HEK293T (cell line): ENCODE results near the gene CPT1A.

ENCODE experiments used
- CTCF ChIA-PET: fragments of 350-600 bp; formaldehyde crosslinking; extraction: SDS; loops from one replicate; lab custom pipeline; 2021; ENCODE audit warnings: antibody characterized with exemption, inconsistent platforms; lab: Yijun Ruan, JAX
- POLR2A ChIA-PET: fragments of 350-600 bp; formaldehyde crosslinking; extraction: SDS; loops from one replicate; lab custom pipeline; 2020; ENCODE audit warnings: antibody characterized with exemption, inconsistent platforms; lab: Yijun Ruan, JAX
- DNase-seq: peaks from one replicate; pipeline ENCODE4 v3.0.0; 2012; ENCODE audit warnings: mixed read lengths; ENCODE audit errors: extremely low spot score
- ARNT ChIP-seq: fragments of 450-650 bp; IDR thresholded peaks from 2 replicates; pipeline ENCODE4 v1.6.1; 2017; ENCODE audit warnings: mild to moderate bottlenecking
- BHLHE40 ChIP-seq: fragments of 450-650 bp; IDR thresholded peaks from 2 replicates; pipeline ENCODE4 v1.6.1; 2016; ENCODE audit warnings: mild to moderate bottlenecking, moderate library complexity, borderline replicate concordance
- CTBP1 ChIP-seq: fragments of 450-650 bp; IDR thresholded peaks from 2 replicates; pipeline ENCODE4 v1.6.1; 2016; ENCODE audit warnings: borderline replicate concordance
- ELF4 ChIP-seq: fragments of 450-650 bp; IDR thresholded peaks from 2 replicates; pipeline ENCODE4 v1.6.1; 2017; ENCODE audit warnings: antibody characterized with exemption
- FOXA1 ChIP-seq: fragments of 450-650 bp; IDR thresholded peaks from 2 replicates; pipeline ENCODE4 v1.6.1; 2016; ENCODE audit warnings: mild to moderate bottlenecking
- FOXK2 ChIP-seq: fragments of 450-650 bp; IDR thresholded peaks from 2 replicates; pipeline ENCODE4 v1.6.1; 2016; ENCODE audit warnings: mild to moderate bottlenecking
- FOXM1 ChIP-seq: fragments of 450-650 bp; IDR thresholded peaks from 2 replicates; pipeline ENCODE4 v1.6.1; 2017; ENCODE audit warnings: mild to moderate bottlenecking, borderline replicate concordance
- HDGF ChIP-seq: fragments of 450-650 bp; IDR thresholded peaks from 2 replicates; pipeline ENCODE4 v1.6.1; 2017; ENCODE audit warnings: antibody characterized with exemption, borderline replicate concordance
- L3MBTL2 ChIP-seq: fragments of 450-650 bp; conservative IDR thresholded peaks from 2 replicates; pipeline ENCODE4 v1.6.1; 2016; ENCODE audit warnings: mild to moderate bottlenecking
- LEF1 ChIP-seq: fragments of 450-650 bp; IDR thresholded peaks from 2 replicates; pipeline ENCODE4 v1.6.1; 2017; ENCODE audit warnings: mild to moderate bottlenecking, borderline replicate concordance
- NFRKB ChIP-seq: fragments of 450-650 bp; IDR thresholded peaks from 2 replicates; pipeline ENCODE4 v1.6.1; 2016; ENCODE audit warnings: mild to moderate bottlenecking, moderate library complexity
- SP1 ChIP-seq: fragments of 450-650 bp; IDR thresholded peaks from 2 replicates; pipeline ENCODE4 v1.6.1; 2017
- SUZ12 ChIP-seq: fragments of 450-650 bp; IDR thresholded peaks from 2 replicates; pipeline ENCODE4 v1.6.1; 2016; ENCODE audit warnings: mild to moderate bottlenecking
- TARDBP ChIP-seq: fragments of 450-650 bp; IDR thresholded peaks from 2 replicates; pipeline ENCODE4 v1.6.1; 2016
- ZNF384 ChIP-seq: fragments of 450-650 bp; IDR thresholded peaks from 2 replicates; pipeline ENCODE4 v1.6.1; 2016
- TF ChIP-seq, protein P1 (sequence below): fragments of 450-650 bp; IDR thresholded peaks from 2 replicates; pipeline ENCODE4 v1.6.1; 2016

The CPT1A gene

DNA sequence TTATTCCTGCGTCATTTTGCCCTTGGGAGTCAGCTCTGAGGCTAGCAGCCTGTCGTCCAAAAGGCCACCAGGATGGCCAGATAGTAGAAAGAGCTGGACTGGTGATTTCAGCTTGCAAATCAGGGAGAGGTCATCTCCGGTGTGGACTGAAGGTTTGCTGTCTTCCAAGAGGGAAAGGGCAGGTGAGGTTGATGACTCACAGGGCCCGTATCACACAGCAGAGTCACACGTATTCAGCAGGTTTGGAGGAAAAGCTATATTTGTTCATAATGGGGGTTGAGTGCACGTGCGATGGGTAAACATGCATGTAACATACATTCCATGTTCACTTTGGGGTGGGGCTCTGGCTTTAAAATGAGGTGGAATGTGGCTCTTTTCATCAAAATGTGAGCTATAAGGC, 36.3 kb upstream of the CPT1A start:
- DNase-seq, result no peak
- ChIA-PET POLR2A (interaction anchor here (0.6 kb wide), 1 partner anchor 26 kb away, joined by 3 read pairs; the partner anchor contains the start of gene IGHMBP2), CTCF (no interaction called here)
- TF ChIP-seq TARDBP, result no peak
- no peak for TF ChIP-seq FOXA1
- no peak for TF ChIP-seq LEF1
- no peak for TF ChIP-seq FOXK2
- TF ChIP-seq ELF4, result no peak
- no peak for TF ChIP-seq CTBP1
- no peak for TF ChIP-seq SUZ12
- no peak for TF ChIP-seq ZNF384
- TF ChIP-seq BHLHE40, result no peak
- no peak for TF ChIP-seq NFRKB
- no peak for TF ChIP-seq HDGF
- TF ChIP-seq, protein P1, sequence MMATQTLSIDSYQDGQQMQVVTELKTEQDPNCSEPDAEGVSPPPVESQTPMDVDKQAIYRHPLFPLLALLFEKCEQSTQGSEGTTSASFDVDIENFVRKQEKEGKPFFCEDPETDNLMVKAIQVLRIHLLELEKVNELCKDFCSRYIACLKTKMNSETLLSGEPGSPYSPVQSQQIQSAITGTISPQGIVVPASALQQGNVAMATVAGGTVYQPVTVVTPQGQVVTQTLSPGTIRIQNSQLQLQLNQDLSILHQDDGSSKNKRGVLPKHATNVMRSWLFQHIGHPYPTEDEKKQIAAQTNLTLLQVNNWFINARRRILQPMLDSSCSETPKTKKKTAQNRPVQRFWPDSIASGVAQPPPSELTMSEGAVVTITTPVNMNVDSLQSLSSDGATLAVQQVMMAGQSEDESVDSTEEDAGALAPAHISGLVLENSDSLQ, result no peak
- no peak for TF ChIP-seq ARNT
- no peak for TF ChIP-seq FOXM1
- TF ChIP-seq L3MBTL2, result no peak
- no peak for TF ChIP-seq SP1

- CTCF ChIA-PET, result no interaction called here
- POLR2A ChIA-PET, result no interaction called here
- DNase-seq, result no peak
- no peak for TF ChIP-seq ZNF384
- TF ChIP-seq SUZ12, result no peak
- no peak for TF ChIP-seq FOXM1
- TF ChIP-seq BHLHE40, result no peak
- no peak for TF ChIP-seq FOXK2
- no peak for TF ChIP-seq L3MBTL2
- TF ChIP-seq FOXA1, result no peak
- TF ChIP-seq SP1, result no peak
- no peak for TF ChIP-seq TARDBP
- TF ChIP-seq HDGF, result no peak
- TF ChIP-seq, protein P1, result no peak
- TF ChIP-seq LEF1, result no peak
- no peak for TF ChIP-seq ARNT
- no peak for TF ChIP-seq ELF4
- no peak for TF ChIP-seq CTBP1
- TF ChIP-seq NFRKB, result no peak
Observed at GRCh38 chr11:68872216-68873003, 30.7 kb upstream of the CPT1A start.

DNA sequence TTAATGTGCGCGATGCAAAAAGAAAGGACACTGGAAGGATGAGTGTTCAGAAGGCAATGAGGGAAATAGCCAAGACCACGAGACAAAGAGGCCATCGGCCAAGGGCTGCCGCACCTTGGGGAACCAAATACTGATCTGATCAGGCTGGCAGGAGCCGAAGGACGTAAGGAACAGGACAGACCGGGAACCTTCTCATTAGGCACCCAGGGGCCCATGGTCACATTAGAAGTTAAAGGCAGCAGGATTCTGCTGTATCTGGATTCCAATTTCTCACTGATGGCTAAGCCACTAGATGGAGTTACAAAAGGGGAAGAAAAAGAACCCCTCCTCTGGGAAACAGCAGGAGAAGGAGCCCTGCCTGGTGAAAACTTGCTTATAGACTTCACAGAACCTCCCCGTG, 28.8 kb upstream of the CPT1A start:
- CTCF ChIA-PET, result no interaction called here
- POLR2A ChIA-PET, result no interaction called here
- no peak for DNase-seq
- TF ChIP-seq ZNF384 (no peak), FOXM1 (no peak), ARNT (no peak), ELF4 (no peak), LEF1 (no peak), BHLHE40 (no peak), CTBP1 (no peak), SP1 (no peak), SUZ12 (no peak), L3MBTL2 (no peak), HDGF (no peak), TARDBP (no peak), FOXK2 (no peak), FOXA1 (no peak), NFRKB (no peak)
- TF ChIP-seq, protein P1, result no peak

DNA sequence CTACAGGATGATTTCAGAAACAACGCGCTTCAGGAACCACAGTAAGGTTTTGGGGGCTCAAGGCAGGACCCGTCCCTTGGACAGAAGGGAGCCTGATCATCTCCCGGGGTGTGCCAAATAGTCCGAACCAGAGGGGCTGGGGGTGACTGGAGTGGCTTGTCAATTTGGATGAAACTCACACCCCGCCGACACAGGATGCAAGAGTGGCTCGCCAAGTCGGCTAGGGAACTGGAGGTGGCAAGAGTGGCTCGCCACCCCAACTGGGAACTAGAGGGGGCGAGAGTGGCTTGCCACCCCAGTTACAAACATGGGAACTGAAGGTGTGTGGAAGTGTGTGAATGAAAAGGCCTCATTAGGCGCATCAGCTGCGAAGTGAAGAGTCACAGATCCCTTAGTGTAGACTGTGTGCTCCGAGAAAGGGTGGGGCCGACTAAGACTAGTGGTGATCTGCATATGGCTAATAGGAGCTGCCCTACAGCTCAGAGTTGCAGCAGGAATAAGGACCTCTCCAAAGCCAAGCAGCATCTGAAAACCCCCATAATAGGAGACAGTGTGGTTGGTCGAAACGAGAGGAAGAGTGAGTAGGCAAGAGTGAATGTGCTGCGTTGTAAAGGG, 26.6 kb upstream of the CPT1A start:
- ChIA-PET CTCF (no interaction called here), POLR2A (no interaction called here)
- TF ChIP-seq TARDBP, result no peak
- TF ChIP-seq ELF4, result no peak
- TF ChIP-seq FOXA1, result no peak
- TF ChIP-seq FOXK2, result no peak
- no peak for TF ChIP-seq LEF1
- no peak for TF ChIP-seq BHLHE40
- TF ChIP-seq CTBP1, result no peak
- TF ChIP-seq HDGF, result no peak
- TF ChIP-seq ZNF384, result no peak
- TF ChIP-seq FOXM1, result no peak
- no peak for TF ChIP-seq L3MBTL2
- no peak for TF ChIP-seq ARNT
- TF ChIP-seq, protein P1, result no peak
- TF ChIP-seq SUZ12, result no peak
- TF ChIP-seq SP1, result no peak
- no peak for TF ChIP-seq NFRKB
- no peak for DNase-seq

- CTCF ChIA-PET, result no interaction called here
- DNase-seq, result no peak
- TF ChIP-seq FOXM1, result no peak
- TF ChIP-seq LEF1, result no peak
- TF ChIP-seq, protein P1, result no peak
- no peak for TF ChIP-seq ZNF384
- no peak for TF ChIP-seq L3MBTL2
- no peak for TF ChIP-seq SP1
- TF ChIP-seq FOXA1, result no peak
- no peak for TF ChIP-seq FOXK2
- no peak for TF ChIP-seq BHLHE40
- TF ChIP-seq ELF4, result no peak
- no peak for TF ChIP-seq CTBP1
- no peak for TF ChIP-seq TARDBP
- no peak for TF ChIP-seq NFRKB
- no peak for TF ChIP-seq ARNT
- POLR2A ChIA-PET, result no interaction called here
Observed at GRCh38 chr11:68867066-68867465, 25.4 kb upstream of the CPT1A start.
